Endothelial cell of umbilical vein (primary cell): ENCODE measurements around the gene BRD1.

Experiments
- EZH2 ChIP-seq: IDR thresholded peaks from 2 replicates; pipeline ENCODE4 v1.6.1; 2012; ENCODE audit warnings: borderline replicate concordance, low read depth, mild to moderate bottlenecking, moderate library complexity, low read length, inconsistent platforms; ENCODE audit not compliant: severe bottlenecking
- POLR2A ChIP-seq: IDR thresholded peaks from 2 replicates; pipeline ENCODE4 v1.6.1; 2012; ENCODE audit warnings: low read depth, mild to moderate bottlenecking, control low read depth, low read length
- TF ChIP-seq, protein P1 (sequence below), 2 donors: IDR thresholded peaks; 1 replicate in 1 of 2; 2 replicates in 1 of 2; pipeline ENCODE4 v1.5.1; 2011; ENCODE audit warnings: low read length in 2 of 2, mild to moderate bottlenecking in 2 of 2, moderate library complexity in 2 of 2, control low read depth in 1 of 2, inconsistent platforms in 1 of 2, low read depth in 1 of 2; ENCODE audit not compliant: insufficient read depth in 1 of 2; ENCODE audit errors: extremely low read depth in 1 of 2
- TF ChIP-seq, protein P2 (sequence below): IDR thresholded peaks from 2 replicates; pipeline ENCODE4 v1.6.1; 2011; ENCODE audit not compliant: insufficient read depth, insufficient read length

DNA sequence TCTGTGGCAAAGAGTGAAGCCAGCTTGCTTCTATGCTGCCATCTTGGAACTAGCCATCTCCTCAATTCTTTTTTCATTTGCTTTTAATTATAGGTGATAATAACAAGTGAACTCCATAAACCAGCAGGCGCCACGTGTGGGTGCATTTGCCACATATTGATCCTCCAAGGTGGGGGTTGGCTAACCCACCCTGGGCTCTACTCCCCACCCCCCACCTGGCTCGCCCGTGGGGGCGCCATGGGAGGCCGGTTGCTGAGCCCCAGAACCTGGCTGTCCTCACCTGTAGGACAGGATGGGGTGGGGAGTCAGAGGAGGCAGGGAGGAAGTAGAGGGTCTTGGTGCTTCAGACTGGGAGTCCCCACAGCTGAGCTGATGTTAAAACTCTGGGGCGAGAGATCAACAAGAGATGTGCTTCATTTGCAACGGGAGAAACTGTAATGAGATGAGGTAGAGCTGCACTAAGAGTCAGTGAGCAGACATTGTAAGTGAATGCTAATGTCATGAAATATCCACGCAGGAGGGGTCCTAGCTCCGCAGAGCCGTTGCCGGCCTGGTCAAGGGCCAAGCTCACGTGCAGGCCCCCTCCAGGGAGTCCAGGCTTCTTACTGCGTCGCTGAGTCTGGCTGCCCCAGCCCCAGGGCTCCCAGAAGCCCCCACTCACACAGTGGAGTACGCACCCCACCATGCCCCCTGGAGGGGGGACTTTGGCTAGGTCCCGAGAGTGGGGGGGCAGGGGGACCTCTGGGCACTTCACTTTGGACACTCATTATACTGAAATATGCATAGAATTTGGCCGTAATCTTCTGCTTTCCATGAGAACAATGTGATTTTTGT lies 59.4 kb downstream of the BRD1 start:
- TF ChIP-seq, protein P1, sequence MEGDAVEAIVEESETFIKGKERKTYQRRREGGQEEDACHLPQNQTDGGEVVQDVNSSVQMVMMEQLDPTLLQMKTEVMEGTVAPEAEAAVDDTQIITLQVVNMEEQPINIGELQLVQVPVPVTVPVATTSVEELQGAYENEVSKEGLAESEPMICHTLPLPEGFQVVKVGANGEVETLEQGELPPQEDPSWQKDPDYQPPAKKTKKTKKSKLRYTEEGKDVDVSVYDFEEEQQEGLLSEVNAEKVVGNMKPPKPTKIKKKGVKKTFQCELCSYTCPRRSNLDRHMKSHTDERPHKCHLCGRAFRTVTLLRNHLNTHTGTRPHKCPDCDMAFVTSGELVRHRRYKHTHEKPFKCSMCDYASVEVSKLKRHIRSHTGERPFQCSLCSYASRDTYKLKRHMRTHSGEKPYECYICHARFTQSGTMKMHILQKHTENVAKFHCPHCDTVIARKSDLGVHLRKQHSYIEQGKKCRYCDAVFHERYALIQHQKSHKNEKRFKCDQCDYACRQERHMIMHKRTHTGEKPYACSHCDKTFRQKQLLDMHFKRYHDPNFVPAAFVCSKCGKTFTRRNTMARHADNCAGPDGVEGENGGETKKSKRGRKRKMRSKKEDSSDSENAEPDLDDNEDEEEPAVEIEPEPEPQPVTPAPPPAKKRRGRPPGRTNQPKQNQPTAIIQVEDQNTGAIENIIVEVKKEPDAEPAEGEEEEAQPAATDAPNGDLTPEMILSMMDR (IDR thresholded peaks at IDR 0.05; ENCODE audit: extremely low read depth in 1 of 2, insufficient read depth in 1 of 2, low read depth in 1 of 2, low read length in 2 of 2), result no peak
- TF ChIP-seq, protein P2, sequence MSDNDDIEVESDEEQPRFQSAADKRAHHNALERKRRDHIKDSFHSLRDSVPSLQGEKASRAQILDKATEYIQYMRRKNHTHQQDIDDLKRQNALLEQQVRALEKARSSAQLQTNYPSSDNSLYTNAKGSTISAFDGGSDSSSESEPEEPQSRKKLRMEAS, result no peak
- TF ChIP-seq EZH2, result no peak
- TF ChIP-seq POLR2A, result no peak
